ENCODE data around the gene STK35.

STK35 gene

GRCh38 chr20:2065099-2065498 is 36.5 kb upstream of the STK35 start:
- peak; percentile 8 for DNase-seq (ENCODE audit: low read depth)
- TF ChIP-seq CTCF (conservative IDR thresholded peaks at IDR 0.05; ENCODE audit: control insufficient read depth, insufficient read depth, low read depth, low read length) = no peak
- H3K4me3 ChIP-seq (ENCODE audit: control insufficient read depth, low read depth, low read length) = no peak overlapping the region

DNA sequence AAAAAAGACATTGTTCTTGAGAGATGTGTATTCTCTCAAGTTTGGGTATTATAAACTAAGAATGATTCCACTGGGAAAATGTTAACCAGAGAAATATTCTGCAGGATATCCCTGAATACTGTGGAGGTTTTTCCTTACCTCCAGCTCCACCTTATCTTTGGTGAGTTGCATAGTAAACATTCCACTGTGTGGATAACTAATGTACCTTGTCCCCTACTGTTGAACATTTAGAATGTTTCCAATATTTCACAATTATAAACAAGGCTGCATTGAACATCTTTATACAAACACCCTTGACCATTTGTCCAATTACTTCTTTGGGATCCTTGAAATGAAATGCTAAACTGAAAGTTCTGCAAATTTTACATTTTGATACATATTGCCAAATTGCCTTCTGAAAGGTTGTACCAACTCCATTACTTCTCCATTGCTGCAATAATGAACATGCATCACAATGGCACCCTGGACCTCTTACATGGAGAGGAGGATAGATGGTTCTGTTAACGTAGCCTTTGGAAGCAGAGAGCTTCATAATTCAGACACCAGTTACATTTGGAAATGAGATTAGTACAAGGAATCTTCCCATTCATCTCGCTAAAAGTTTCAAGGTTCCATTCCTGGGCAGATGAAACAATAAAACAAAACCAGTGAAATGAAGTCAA is 35.0 kb upstream of the STK35 start:
- H3K4me3 ChIP-seq (ENCODE audit: control insufficient read depth, low read depth, low read length) = no peak overlapping the region
- no peak for TF ChIP-seq CTCF (conservative IDR thresholded peaks at IDR 0.05; ENCODE audit: control insufficient read depth, insufficient read depth, low read depth, low read length)
- no peak for DNase-seq (ENCODE audit: low read depth)

- DNase-seq (ENCODE audit: low read depth) = no peak
- TF ChIP-seq CTCF (conservative IDR thresholded peaks at IDR 0.05; ENCODE audit: control insufficient read depth, insufficient read depth, low read depth, low read length) = no peak
- no peak overlapping the region for H3K4me3 ChIP-seq (ENCODE audit: control insufficient read depth, low read depth, low read length)
Observed at GRCh38 chr20:2080532-2081224, 20.9 kb upstream of the STK35 start.

DNA sequence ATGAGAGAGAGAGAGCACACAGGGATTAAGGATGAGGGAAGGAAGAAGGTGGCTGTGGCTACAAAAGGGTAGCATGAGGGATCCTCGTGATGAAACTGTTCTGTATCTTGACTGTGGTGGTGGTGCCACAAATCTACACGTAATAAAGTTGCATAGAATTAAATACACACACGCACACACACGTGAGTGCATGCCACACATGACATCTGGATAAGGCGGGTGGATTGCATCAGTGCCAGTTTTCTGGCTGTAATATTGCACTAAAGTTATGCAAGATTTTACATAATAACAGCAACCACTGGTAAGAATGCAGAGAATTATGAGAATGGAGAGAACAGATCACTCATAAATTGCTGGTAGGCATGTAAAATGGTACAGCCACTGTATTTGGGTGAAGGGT is 16.9 kb upstream of the STK35 start:
- no peak overlapping the region for H3K4me3 ChIP-seq (ENCODE audit: control insufficient read depth, low read depth, low read length)
- no peak for TF ChIP-seq CTCF (conservative IDR thresholded peaks at IDR 0.05; ENCODE audit: control insufficient read depth, insufficient read depth, low read depth, low read length)
- no peak for DNase-seq (ENCODE audit: low read depth)

- TF ChIP-seq CTCF (conservative IDR thresholded peaks at IDR 0.05; ENCODE audit: control insufficient read depth, insufficient read depth, low read depth, low read length) = peak; percentile 36
- no peak overlapping the region for H3K4me3 ChIP-seq (ENCODE audit: control insufficient read depth, low read depth, low read length)
- DNase-seq (ENCODE audit: low read depth) = no peak
Observed at GRCh38 chr20:2086177-2086979, 15.2 kb upstream of the STK35 start.

DNA sequence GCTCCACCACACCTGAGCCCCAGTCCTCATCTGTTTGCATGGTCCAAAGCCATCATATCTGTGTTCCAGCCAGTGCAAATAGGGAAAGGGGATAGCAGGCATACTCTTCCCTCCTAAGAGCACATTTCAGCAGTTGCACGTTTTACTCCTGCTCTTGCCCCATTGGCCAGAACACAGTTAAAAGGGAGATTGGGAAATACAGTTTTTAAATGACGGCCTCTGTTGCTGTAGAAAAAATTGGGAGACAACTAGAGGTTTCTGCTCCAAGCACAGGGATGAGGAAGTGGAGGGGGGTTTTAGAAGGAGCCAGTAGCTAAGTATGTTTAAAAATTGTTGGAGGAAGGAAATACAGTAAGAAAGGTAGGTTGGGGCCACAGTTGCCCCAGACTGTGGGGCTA is 14.6 kb upstream of the STK35 start:
- no peak overlapping the region for H3K4me3 ChIP-seq (ENCODE audit: control insufficient read depth, low read depth, low read length)
- no peak for TF ChIP-seq CTCF (conservative IDR thresholded peaks at IDR 0.05; ENCODE audit: control insufficient read depth, insufficient read depth, low read depth, low read length)
- DNase-seq (ENCODE audit: low read depth) = no peak

Data from fibroblast of mammary gland (primary cell).